Measurements from ENCODE around the gene DLGAP4.
A peak's percentile ranks its signal among the peaks of the same experiment; 100 is the strongest.
"Not testable (repeated sequence)": the region's sequence is repeated elsewhere in the genome, so short reads cannot be mapped to it uniquely, and the experiment has no call there.

DLGAP4 gene

GRCh38 chr20:36461600-36462439, 155.7 kb downstream of the DLGAP4 start:
- DNase-seq: peak; percentile 59

- no peak for DNase-seq
Measured at GRCh38 chr20:36462440-36463211, 156.5 kb downstream of the DLGAP4 start.

GRCh38 chr20:36463212-36464061, 157.3 kb downstream of the DLGAP4 start:
- no peak for DNase-seq

- DNase-seq: no peak
Measured at GRCh38 chr20:36465109-36466080, 159.3 kb downstream of the DLGAP4 start.

- DNase-seq: no peak
Measured at GRCh38 chr20:36466089-36466488, 159.9 kb downstream of the DLGAP4 start.

GRCh38 chr20:36467076-36467999, 161.2 kb downstream of the DLGAP4 start:
- DNase-seq: peak; percentile 86

- DNase-seq: no peak
Measured at GRCh38 chr20:36468149-36469000, 162.2 kb downstream of the DLGAP4 start.

- DNase-seq: no peak
Measured at GRCh38 chr20:36469973-36470372, 163.8 kb downstream of the DLGAP4 start.

- no peak for DNase-seq
Measured at GRCh38 chr20:36471885-36472636, 165.9 kb downstream of the DLGAP4 start.

GRCh38 chr20:36472637-36473090, 166.5 kb downstream of the DLGAP4 start:
- DNase-seq: peak; percentile 73

GRCh38 chr20:36473164-36473563, 167.0 kb downstream of the DLGAP4 start:
- DNase-seq: no peak

- DNase-seq: no peak
Measured at GRCh38 chr20:36474563-36474962, 168.4 kb downstream of the DLGAP4 start.

- not testable (repeated sequence) for DNase-seq
Measured at GRCh38 chr20:36475054-36475453, 168.9 kb downstream of the DLGAP4 start.

GRCh38 chr20:36477475-36477874, 171.3 kb downstream of the DLGAP4 start:
- DNase-seq: no peak

- DNase-seq: no peak
Measured at GRCh38 chr20:36478137-36478905, 172.2 kb downstream of the DLGAP4 start.

- DNase-seq: no peak
Measured at GRCh38 chr20:36479938-36480337, 173.8 kb downstream of the DLGAP4 start.

- DNase-seq: no peak
Measured at GRCh38 chr20:36480456-36481048, 174.4 kb downstream of the DLGAP4 start.
